ENCODE results near the gene KLHL9.

KLHL9 gene

GRCh38 chr9:21289848-21290247, 45.4 kb downstream of the KLHL9 start:
- H3K4me3 ChIP-seq (ENCODE audit: low read length in 2 of 2): no peak overlapping the region
- no peak overlapping the region for H3K27ac ChIP-seq (ENCODE audit: low read depth in 2 of 2, low read length in 2 of 2)
- no peaks in the 10 kb centered on the region for H3K36me3 ChIP-seq (ENCODE audit: control insufficient read depth in 2 of 2, insufficient read depth in 2 of 2, low read length in 2 of 2)
- H3K9me3 ChIP-seq (ENCODE audit: control insufficient read depth in 2 of 2, low read length in 2 of 2): no peaks in the 10 kb centered on the region
- no peak overlapping the region for H3K9ac ChIP-seq (ENCODE audit: low read depth in 1 of 2, low read length in 2 of 2)
- H3K27me3 ChIP-seq (ENCODE audit: control insufficient read depth in 2 of 2, insufficient read depth in 2 of 2, low read length in 2 of 2): no peaks in the 10 kb centered on the region
- no peaks in the 10 kb centered on the region for H3K4me1 ChIP-seq (ENCODE audit: control insufficient read depth in 2 of 2, insufficient read depth in 2 of 2, low read length in 2 of 2)

- H3K9ac ChIP-seq (ENCODE audit: low read depth in 1 of 2, low read length in 2 of 2): no peak overlapping the region
- H3K27ac ChIP-seq (ENCODE audit: low read depth in 2 of 2, low read length in 2 of 2): no peak overlapping the region
- H3K4me3 ChIP-seq (ENCODE audit: low read length in 2 of 2): no peak overlapping the region
- no peaks in the 10 kb centered on the region for H3K4me1 ChIP-seq (ENCODE audit: control insufficient read depth in 2 of 2, insufficient read depth in 2 of 2, low read length in 2 of 2)
- H3K27me3 ChIP-seq (ENCODE audit: control insufficient read depth in 2 of 2, insufficient read depth in 2 of 2, low read length in 2 of 2): no peaks in the 10 kb centered on the region
- H3K9me3 ChIP-seq (ENCODE audit: control insufficient read depth in 2 of 2, low read length in 2 of 2): no peaks in the 10 kb centered on the region
- no peaks in the 10 kb centered on the region for H3K36me3 ChIP-seq (ENCODE audit: control insufficient read depth in 2 of 2, insufficient read depth in 2 of 2, low read length in 2 of 2)
Observed at GRCh38 chr9:21287280-21287679, 47.9 kb downstream of the KLHL9 start.

- H3K4me3 ChIP-seq (ENCODE audit: low read length in 2 of 2): no peak overlapping the region
- H3K4me1 ChIP-seq (ENCODE audit: control insufficient read depth in 2 of 2, insufficient read depth in 2 of 2, low read length in 2 of 2): no peaks in the 10 kb centered on the region
- H3K27me3 ChIP-seq (ENCODE audit: control insufficient read depth in 2 of 2, insufficient read depth in 2 of 2, low read length in 2 of 2): no peaks in the 10 kb centered on the region
- no peaks in the 10 kb centered on the region for H3K9me3 ChIP-seq (ENCODE audit: control insufficient read depth in 2 of 2, low read length in 2 of 2)
- no peak overlapping the region for H3K27ac ChIP-seq (ENCODE audit: low read depth in 2 of 2, low read length in 2 of 2)
- H3K36me3 ChIP-seq (ENCODE audit: control insufficient read depth in 2 of 2, insufficient read depth in 2 of 2, low read length in 2 of 2): no peaks in the 10 kb centered on the region
- no peak overlapping the region for H3K9ac ChIP-seq (ENCODE audit: low read depth in 1 of 2, low read length in 2 of 2)
Observed at GRCh38 chr9:21286659-21287058, 48.5 kb downstream of the KLHL9 start.

- no peak overlapping the region for H3K9ac ChIP-seq (ENCODE audit: low read depth in 1 of 2, low read length in 2 of 2)
- H3K36me3 ChIP-seq (ENCODE audit: control insufficient read depth in 2 of 2, insufficient read depth in 2 of 2, low read length in 2 of 2): no peaks in the 10 kb centered on the region
- no peak overlapping the region for H3K4me3 ChIP-seq (ENCODE audit: low read length in 2 of 2)
- H3K4me1 ChIP-seq (ENCODE audit: control insufficient read depth in 2 of 2, insufficient read depth in 2 of 2, low read length in 2 of 2): no peaks in the 10 kb centered on the region
- no peak overlapping the region for H3K27ac ChIP-seq (ENCODE audit: low read depth in 2 of 2, low read length in 2 of 2)
- H3K9me3 ChIP-seq (ENCODE audit: control insufficient read depth in 2 of 2, low read length in 2 of 2): no peaks in the 10 kb centered on the region
- H3K27me3 ChIP-seq (ENCODE audit: control insufficient read depth in 2 of 2, insufficient read depth in 2 of 2, low read length in 2 of 2): no peaks in the 10 kb centered on the region
Observed at GRCh38 chr9:21286099-21286498, 49.1 kb downstream of the KLHL9 start.

GRCh38 chr9:21281275-21281674, 53.9 kb downstream of the KLHL9 start:
- H3K9ac ChIP-seq (ENCODE audit: low read depth in 1 of 2, low read length in 2 of 2): no peak overlapping the region
- H3K4me1 ChIP-seq (ENCODE audit: control insufficient read depth in 2 of 2, insufficient read depth in 2 of 2, low read length in 2 of 2): no peaks in the 10 kb centered on the region
- H3K4me3 ChIP-seq (ENCODE audit: low read length in 2 of 2): no peak overlapping the region
- H3K9me3 ChIP-seq (ENCODE audit: control insufficient read depth in 2 of 2, low read length in 2 of 2): no peaks in the 10 kb centered on the region
- H3K36me3 ChIP-seq (ENCODE audit: control insufficient read depth in 2 of 2, insufficient read depth in 2 of 2, low read length in 2 of 2): no peaks in the 10 kb centered on the region
- H3K27ac ChIP-seq (ENCODE audit: low read depth in 2 of 2, low read length in 2 of 2): no peak overlapping the region
- H3K27me3 ChIP-seq (ENCODE audit: control insufficient read depth in 2 of 2, insufficient read depth in 2 of 2, low read length in 2 of 2): no peaks in the 10 kb centered on the region
